Parathyroid adenoma (tissue), 2 donors: ENCODE data around the gene BRAF.

Source experiments
- H2AFZ ChIP-seq: fragments of 300-600 bp; sonication (generic); one replicate; pipeline ENCODE4 v1.7.0; 2017; ENCODE audit warnings: antibody characterized with exemption, mild to moderate bottlenecking
- H3K27ac ChIP-seq: fragments of 300-600 bp; sonication (generic); one replicate; pipeline ENCODE4 v1.7.0; 2017
- H3K27me3 ChIP-seq: fragments of 300-600 bp; sonication (generic); one replicate; pipeline ENCODE4 v1.7.0; 2017; ENCODE audit warnings: low read length; ENCODE audit not compliant: control insufficient read depth, insufficient read depth
- H3K36me3 ChIP-seq: fragments of 300-600 bp; sonication (generic); one replicate; pipeline ENCODE4 v1.7.0; 2017; ENCODE audit warnings: low read length; ENCODE audit not compliant: control insufficient read depth, insufficient read depth
- H3K4me1 ChIP-seq: fragments of 300-600 bp; sonication (generic); one replicate; pipeline ENCODE4 v1.7.0; 2017; ENCODE audit warnings: control low read depth
- H3K4me2 ChIP-seq: fragments of 300-600 bp; sonication (generic); one replicate; pipeline ENCODE4 v1.7.0; 2017; ENCODE audit warnings: low read length
- H3K4me3 ChIP-seq: fragments of 300-600 bp; sonication (generic); one replicate; pipeline ENCODE4 v1.7.0; 2017; ENCODE audit warnings: low read depth, low read length
- H3K79me2 ChIP-seq: fragments of 300-600 bp; sonication (generic); one replicate; pipeline ENCODE4 v1.7.0; 2017; ENCODE audit warnings: control low read depth
- H3K9ac ChIP-seq: fragments of 300-600 bp; sonication (generic); one replicate; pipeline ENCODE4 v1.7.0; 2017; ENCODE audit warnings: mild to moderate bottlenecking
- H3K9me3 ChIP-seq: fragments of 300-600 bp; sonication (generic); one replicate; pipeline ENCODE4 v1.7.0; 2017; ENCODE audit warnings: low read length; ENCODE audit not compliant: control insufficient read depth
- TF ChIP-seq, protein P1 (sequence below): fragments of 300-600 bp; sonication (generic); IDR thresholded peaks from one replicate; pipeline ENCODE4 v1.7.0; 2017; ENCODE audit warnings: antibody characterized with exemption, mild to moderate bottlenecking
- donor health status: primary hyperparathyroidism.

Gene BRAF

DNA sequence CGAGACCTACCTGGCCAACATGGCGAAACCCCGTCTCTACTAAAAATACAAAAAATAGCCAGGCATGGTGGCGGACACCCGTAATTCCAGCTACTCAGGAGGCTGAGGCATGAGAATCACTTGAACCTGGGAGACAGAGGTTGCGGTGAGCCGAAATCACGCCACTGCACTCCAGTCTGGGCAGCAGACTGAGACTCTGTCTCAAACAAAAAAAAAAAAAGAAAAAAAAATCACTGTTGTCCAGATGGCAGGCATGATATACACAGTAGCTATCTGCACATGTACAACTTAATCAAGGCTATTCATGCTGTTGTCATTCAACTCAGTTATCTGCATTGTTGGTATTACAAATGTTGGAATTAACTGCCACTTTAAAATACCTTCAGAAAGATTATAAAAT lies 55.3 kb downstream of the BRAF start:
- Histone ChIP-seq H3K27ac (no peak overlapping the region), H3K9ac (no peak overlapping the region), H3K79me2 (peaks cover 57% of the 10 kb centered on the region), H2AFZ (no peak overlapping the region), H3K36me3 (no peaks in the 10 kb centered on the region), H3K4me3 (no peak overlapping the region), H3K4me2 (no peak overlapping the region), H3K4me1 (peaks cover 5% of the 10 kb centered on the region), H3K9me3 (no peaks in the 10 kb centered on the region), H3K27me3 (no peaks in the 10 kb centered on the region)
- TF ChIP-seq, protein P1, sequence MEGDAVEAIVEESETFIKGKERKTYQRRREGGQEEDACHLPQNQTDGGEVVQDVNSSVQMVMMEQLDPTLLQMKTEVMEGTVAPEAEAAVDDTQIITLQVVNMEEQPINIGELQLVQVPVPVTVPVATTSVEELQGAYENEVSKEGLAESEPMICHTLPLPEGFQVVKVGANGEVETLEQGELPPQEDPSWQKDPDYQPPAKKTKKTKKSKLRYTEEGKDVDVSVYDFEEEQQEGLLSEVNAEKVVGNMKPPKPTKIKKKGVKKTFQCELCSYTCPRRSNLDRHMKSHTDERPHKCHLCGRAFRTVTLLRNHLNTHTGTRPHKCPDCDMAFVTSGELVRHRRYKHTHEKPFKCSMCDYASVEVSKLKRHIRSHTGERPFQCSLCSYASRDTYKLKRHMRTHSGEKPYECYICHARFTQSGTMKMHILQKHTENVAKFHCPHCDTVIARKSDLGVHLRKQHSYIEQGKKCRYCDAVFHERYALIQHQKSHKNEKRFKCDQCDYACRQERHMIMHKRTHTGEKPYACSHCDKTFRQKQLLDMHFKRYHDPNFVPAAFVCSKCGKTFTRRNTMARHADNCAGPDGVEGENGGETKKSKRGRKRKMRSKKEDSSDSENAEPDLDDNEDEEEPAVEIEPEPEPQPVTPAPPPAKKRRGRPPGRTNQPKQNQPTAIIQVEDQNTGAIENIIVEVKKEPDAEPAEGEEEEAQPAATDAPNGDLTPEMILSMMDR, result no peak

DNA sequence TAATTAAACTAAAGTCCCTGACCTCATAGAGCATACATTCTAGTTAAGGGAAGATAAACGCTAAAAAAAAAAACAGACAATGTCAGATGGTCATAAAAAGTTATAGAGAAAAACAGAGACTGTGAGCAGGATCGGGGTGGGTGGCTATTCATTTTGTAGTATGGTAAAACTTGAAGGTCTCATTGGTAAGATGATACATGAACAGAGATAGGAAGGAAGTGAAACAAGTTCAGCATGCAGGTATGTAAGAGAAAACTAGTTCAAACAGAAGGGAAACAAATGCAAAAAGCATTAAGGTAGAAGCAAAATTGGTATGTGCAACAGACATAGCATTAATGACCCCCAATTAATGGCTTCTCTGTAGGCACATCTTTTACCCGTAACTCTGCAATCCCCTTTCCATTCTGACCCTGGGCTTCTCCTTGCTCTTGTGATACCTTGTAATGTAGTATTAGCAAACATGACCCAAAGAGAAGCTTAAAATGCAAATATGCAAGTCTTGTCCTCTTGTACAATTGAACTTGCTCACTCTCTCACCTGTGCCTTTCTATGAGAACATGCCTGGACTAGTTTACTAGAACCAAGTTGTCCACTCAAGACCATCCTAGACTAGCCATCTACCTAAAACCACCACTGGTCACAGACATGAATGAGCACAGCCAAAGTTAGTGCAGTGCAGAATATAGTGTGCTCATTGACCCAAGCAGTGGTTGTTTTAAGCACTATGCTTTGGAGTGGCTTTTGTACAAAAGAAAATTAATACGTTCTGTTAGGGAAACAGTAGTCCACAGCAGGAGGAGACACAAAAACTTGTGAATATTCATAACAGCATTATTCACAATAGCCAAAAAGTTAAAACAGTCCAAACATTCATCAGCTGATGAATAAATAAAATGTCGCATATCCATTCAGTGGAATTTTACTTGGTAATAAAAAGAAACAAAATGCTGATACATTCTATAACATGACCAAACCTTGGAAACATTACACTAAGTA lies 57.0 kb downstream of the BRAF start:
- Histone ChIP-seq H2AFZ (no peak overlapping the region), H3K4me3 (no peak overlapping the region), H3K9me3 (no peaks in the 10 kb centered on the region), H3K36me3 (no peaks in the 10 kb centered on the region), H3K9ac (no peak overlapping the region), H3K4me1 (peaks cover 8% of the 10 kb centered on the region), H3K4me2 (no peak overlapping the region), H3K79me2 (peaks cover 57% of the 10 kb centered on the region), H3K27me3 (no peaks in the 10 kb centered on the region), H3K27ac (no peak overlapping the region)
- TF ChIP-seq, protein P1, result no peak

DNA sequence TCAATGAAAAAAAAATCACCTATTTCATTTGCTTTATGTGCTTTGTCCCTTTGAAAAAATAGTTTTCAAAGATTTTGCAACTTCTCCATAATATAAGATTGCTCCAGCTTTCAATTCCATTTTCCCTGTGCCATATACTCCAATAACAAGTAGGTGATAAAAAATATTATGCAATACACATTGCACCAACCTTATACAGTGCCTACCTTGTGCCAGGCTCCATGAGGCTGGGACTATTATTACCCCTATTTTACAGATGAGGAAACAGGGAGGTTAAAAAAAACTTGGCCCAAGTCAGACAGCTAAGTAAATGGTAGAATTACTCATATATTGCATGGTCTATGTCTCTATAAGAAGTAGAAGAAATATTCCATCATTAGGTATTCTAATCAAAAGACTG lies 57.8 kb downstream of the BRAF start:
- Histone ChIP-seq H3K4me3 (no peak overlapping the region), H3K36me3 (no peaks in the 10 kb centered on the region), H3K4me1 (peaks cover 11% of the 10 kb centered on the region), H3K79me2 (peaks cover 56% of the 10 kb centered on the region), H3K9ac (no peak overlapping the region), H2AFZ (no peak overlapping the region), H3K4me2 (no peak overlapping the region), H3K27me3 (no peaks in the 10 kb centered on the region), H3K27ac (no peak overlapping the region), H3K9me3 (no peaks in the 10 kb centered on the region)
- TF ChIP-seq, protein P1, result no peak

DNA sequence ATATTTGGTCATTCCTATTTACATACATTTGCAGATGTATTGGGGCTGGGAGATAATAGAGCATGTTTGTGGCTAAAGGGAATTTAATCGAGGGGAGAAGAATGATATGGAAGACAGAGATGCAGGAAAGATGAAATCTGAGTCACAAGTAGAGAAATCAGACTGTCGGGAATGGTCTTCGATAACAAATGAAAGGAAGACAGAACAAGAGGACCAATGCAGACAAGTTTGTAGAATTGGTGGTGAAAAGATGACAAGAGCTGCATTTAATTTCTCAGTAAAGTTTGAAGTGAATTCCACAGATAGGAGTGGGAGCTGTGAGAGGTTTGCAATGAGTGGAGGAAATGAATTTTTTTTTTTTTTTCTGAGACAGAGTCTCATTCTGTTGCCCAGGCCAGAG lies 60.0 kb downstream of the BRAF start:
- TF ChIP-seq, protein P1, result no peak
- Histone ChIP-seq H2AFZ (no peak overlapping the region), H3K4me1 (peaks cover 20% of the 10 kb centered on the region), H3K4me2 (no peak overlapping the region), H3K9me3 (no peaks in the 10 kb centered on the region), H3K4me3 (no peak overlapping the region), H3K27ac (no peak overlapping the region), H3K36me3 (no peaks in the 10 kb centered on the region), H3K27me3 (no peaks in the 10 kb centered on the region), H3K79me2 (peaks cover 55% of the 10 kb centered on the region), H3K9ac (no peak overlapping the region)
